WTC11 (cell line): Measurements from ENCODE around the gene COL26A1. TPM values are rescaled to one million over a fixed set of nuclear protein-coding genes. Genes with fewer than 3 reads are reported as not detected.

ENCODE experiments used
- ATAC-seq: fragments of 200-7000 bp; cut with Tn5 transposase; 2 replicates; pipeline ENCODE4 v1.10.0; 2021; ENCODE audit warnings: mild to moderate bottlenecking, moderate library complexity
- CTCF ChIA-PET: fragments of 300-600 bp; sonication (Branson Sonifier 250); formaldehyde crosslinking; loops from one replicate; lab custom pipeline; 2021; ENCODE audit warnings: antibody characterized with exemption; lab: Charles Lee
- POLR2A ChIA-PET: fragments of 350-600 bp; sonication (Branson Sonifier 250); formaldehyde crosslinking; loops from one replicate; lab custom pipeline; 2021; ENCODE audit warnings: antibody characterized with exemption; lab: Charles Lee
- DNase-seq: peaks from one replicate; pipeline ENCODE4 v3.0.0; 2021; ENCODE audit warnings: low spot score
- H3K27ac Mint-ChIP-seq: 2 replicates; pipeline ENCODE4 v1.8.0; 2021; ENCODE audit warnings: mixed read lengths
- H3K27me3 Mint-ChIP-seq: 2 replicates; pipeline ENCODE4 v1.8.0; 2021; ENCODE audit warnings: low read depth, mild to moderate bottlenecking, moderate library complexity, mixed read lengths
- H3K36me3 Mint-ChIP-seq: 2 replicates; pipeline ENCODE4 v1.8.0; 2021; ENCODE audit warnings: mixed read lengths
- H3K4me1 Mint-ChIP-seq: 2 replicates; pipeline ENCODE4 v1.8.0; 2022; ENCODE audit warnings: mixed read lengths
- H3K4me3 Mint-ChIP-seq: 2 replicates; pipeline ENCODE4 v1.8.0; 2021; ENCODE audit warnings: mild to moderate bottlenecking, moderate library complexity, mixed read lengths
- H3K9me3 Mint-ChIP-seq: 2 replicates; pipeline ENCODE4 v1.8.0; 2021; ENCODE audit warnings: mixed read lengths
- AFF4 ChIP-seq: sonication (generic); formaldehyde crosslinking; IDR thresholded peaks from 2 replicates; pipeline ENCODE4 v1.8.1; 2023; ENCODE audit warnings: mild to moderate bottlenecking, missing genetic modification reagents, borderline replicate concordance
- CDX4 ChIP-seq: fragments of 250-450 bp; sonication (Bioruptor Pico); IDR thresholded peaks from 2 replicates; pipeline ENCODE4 v1.9.0; 2021; ENCODE audit warnings: moderate library complexity, mild to moderate bottlenecking, inconsistent platforms, borderline replicate concordance
- ETV6 ChIP-seq: sonication (generic); formaldehyde crosslinking; IDR thresholded peaks from 2 replicates; pipeline ENCODE4 v1.8.1; 2022; ENCODE audit warnings: mild to moderate bottlenecking, missing genetic modification reagents
- GABPB1 ChIP-seq: sonication (generic); formaldehyde crosslinking; IDR thresholded peaks from 2 replicates; pipeline ENCODE4 v1.8.1; 2023; ENCODE audit warnings: mild to moderate bottlenecking, missing genetic modification reagents
- GTF2I ChIP-seq: fragments of 250-450 bp; sonication (Bioruptor Pico); conservative IDR thresholded peaks from 2 replicates; pipeline ENCODE4 v1.4.0; 2021; ENCODE audit warnings: mild to moderate bottlenecking
- HMGXB4 ChIP-seq: sonication (generic); formaldehyde crosslinking; IDR thresholded peaks from 2 replicates; pipeline ENCODE4 v1.8.1; 2023; ENCODE audit warnings: mild to moderate bottlenecking, moderate library complexity, missing genetic modification reagents
- IRF1 ChIP-seq: sonication (generic); formaldehyde crosslinking; IDR thresholded peaks from 2 replicates; pipeline ENCODE4 v1.8.0; 2023; ENCODE audit warnings: missing genetic modification reagents
- IRF2 ChIP-seq: sonication (generic); formaldehyde crosslinking; IDR thresholded peaks from 2 replicates; pipeline ENCODE4 v1.8.0; 2022; ENCODE audit warnings: low read depth, missing genetic modification reagents, borderline replicate concordance
- MXD4 ChIP-seq: fragments of 250-450 bp; sonication (Bioruptor Pico); IDR thresholded peaks from 2 replicates; pipeline ENCODE4 v1.8.0; 2021; ENCODE audit warnings: mild to moderate bottlenecking, moderate library complexity, borderline replicate concordance
- NFATC4 ChIP-seq: fragments of 250-450 bp; sonication (Bioruptor Pico); IDR thresholded peaks from 2 replicates; pipeline ENCODE4 v1.9.0; 2021; ENCODE audit warnings: mild to moderate bottlenecking
- NFYB ChIP-seq: sonication (generic); formaldehyde crosslinking; conservative IDR thresholded peaks from 2 replicates; pipeline ENCODE4 v1.8.0; 2022; ENCODE audit warnings: low read depth, missing genetic modification reagents
- OVOL2 ChIP-seq: fragments of 250-450 bp; sonication (Bioruptor Pico); IDR thresholded peaks from 2 replicates; pipeline ENCODE4 v1.9.0; 2021; ENCODE audit warnings: mild to moderate bottlenecking, borderline replicate concordance
- STAT6 ChIP-seq: sonication (generic); formaldehyde crosslinking; conservative IDR thresholded peaks from 2 replicates; pipeline ENCODE4 v1.8.1; 2023; ENCODE audit warnings: mild to moderate bottlenecking, low read depth, missing genetic modification reagents, moderate library complexity
- ZBTB21 ChIP-seq: sonication (generic); formaldehyde crosslinking; IDR thresholded peaks from 2 replicates; pipeline ENCODE4 v1.8.1; 2023; ENCODE audit warnings: mild to moderate bottlenecking, missing genetic modification reagents, borderline replicate concordance
- ZMAT4 ChIP-seq: fragments of 250-450 bp; sonication (Bioruptor Pico); IDR thresholded peaks from 2 replicates; pipeline ENCODE4 v1.9.0; 2021; ENCODE audit warnings: mild to moderate bottlenecking
- ZNF219 ChIP-seq: sonication (generic); formaldehyde crosslinking; IDR thresholded peaks from 2 replicates; pipeline ENCODE4 v1.8.0; 2023; ENCODE audit warnings: missing genetic modification reagents, mild to moderate bottlenecking, borderline replicate concordance
- ZNF281 ChIP-seq: sonication (generic); formaldehyde crosslinking; IDR thresholded peaks from 2 replicates; pipeline ENCODE4 v1.8.0; 2023; ENCODE audit warnings: mild to moderate bottlenecking, missing genetic modification reagents
- ZNF396 ChIP-seq: fragments of 250-450 bp; sonication (Bioruptor Pico); IDR thresholded peaks from 2 replicates; pipeline ENCODE4 v1.8.0; 2021; ENCODE audit warnings: mild to moderate bottlenecking, moderate library complexity, borderline replicate concordance
- ZNF416 ChIP-seq: fragments of 250-450 bp; sonication (Bioruptor Pico); IDR thresholded peaks from 2 replicates; pipeline ENCODE4 v1.9.0; 2021; ENCODE audit warnings: mild to moderate bottlenecking, inconsistent platforms
- ZSCAN18 ChIP-seq: fragments of 250-450 bp; sonication (Bioruptor Pico); IDR thresholded peaks from 2 replicates; pipeline ENCODE4 v2.1.2; 2022; ENCODE audit warnings: mild to moderate bottlenecking, moderate library complexity
- total RNA-seq: library from RNA; stranded (reverse); gene quantifications from 3 replicates; pipeline ENCODE4 v1.2.3, GENCODE V29; 2021

The COL26A1 gene
- total RNA-seq, 1 experiment from 2014 or later: 64.4 TPM

- peaks cover 5% of the 10 kb centered on the region for H3K36me3 Mint-ChIP-seq
- H3K27me3 Mint-ChIP-seq: peaks cover 2% of the 10 kb centered on the region
- DNase-seq (peak; percentile 5), ATAC-seq (no peak)
- CTCF ChIA-PET: no interaction called here
- peak overlapping the region; percentile 30; the same call in 1 of the 2 replicates for H3K27ac Mint-ChIP-seq
- peaks cover 17% of the 10 kb centered on the region for H3K9me3 Mint-ChIP-seq
- H3K4me1 Mint-ChIP-seq: peaks cover 38% of the 10 kb centered on the region
- TF ChIP-seq AFF4 (CRISPR knock-in tag): no peak
- TF ChIP-seq GTF2I (CRISPR knock-in tag): 0 out of 2 replicates have a peak, but pooled peaks have one; percentile 17
- POLR2A ChIA-PET: no interaction called here
- H3K4me3 Mint-ChIP-seq: no peak overlapping the region
Measured at GRCh38 chr7:101565601-101566209, 203.0 kb downstream of the COL26A1 start.

GRCh38 chr7:101567230-101567629 is 204.6 kb downstream of the COL26A1 start:
- Mint-ChIP-seq H3K4me3 (no peak overlapping the region), H3K9me3 (peaks cover 32% of the 10 kb centered on the region), H3K36me3 (peaks cover 13% of the 10 kb centered on the region), H3K27ac (no peak overlapping the region), H3K27me3 (peaks cover 2% of the 10 kb centered on the region), H3K4me1 (peaks cover 37% of the 10 kb centered on the region)
- DNase-seq: peak; percentile 32
- ChIA-PET CTCF (no interaction called here), POLR2A (no interaction called here)
- ATAC-seq: no peak
- TF ChIP-seq IRF1 (CRISPR knock-in tag) (no peak), ZNF396 (CRISPR knock-in tag) (no peak), NFATC4 (CRISPR knock-in tag) (no peak), ZMAT4 (no peak), GTF2I (CRISPR knock-in tag) (no peak), ZBTB21 (no peak), OVOL2 (CRISPR knock-in tag) (no peak), ZNF219 (CRISPR knock-in tag) (no peak), ZSCAN18 (CRISPR knock-in tag) (no peak), NFYB (CRISPR knock-in tag) (no peak), CDX4 (CRISPR knock-in tag) (no peak), STAT6 (CRISPR knock-in tag) (no peak), IRF2 (CRISPR knock-in tag) (no peak), ZNF281 (no peak), ETV6 (CRISPR knock-in tag) (no peak), ZNF416 (no peak), MXD4 (no peak), GABPB1 (no peak), HMGXB4 (CRISPR knock-in tag) (no peak)
